ENCODE data around the gene SIMC1.

SIMC1 gene

GRCh38 chr5:176389135-176390123 lies 151.2 kb downstream of the SIMC1 start:
- DNase-seq: peak; percentile 57

- no peak for DNase-seq
These were observed 153.3 kb downstream of the SIMC1 start for GRCh38 chr5:176391479-176391878.

GRCh38 chr5:176391999-176392398 lies 153.8 kb downstream of the SIMC1 start:
- no peak for DNase-seq

GRCh38 chr5:176392526-176392925 lies 154.3 kb downstream of the SIMC1 start:
- DNase-seq: no peak

GRCh38 chr5:176394096-176394495 lies 155.9 kb downstream of the SIMC1 start:
- DNase-seq: no peak

GRCh38 chr5:176394881-176395675 lies 156.9 kb downstream of the SIMC1 start:
- DNase-seq: no peak

Data from COR-L47 (cell line).